Activated CD4-positive, alpha-beta T cell treated with anti-CD3 and anti-CD28 coated beads for 1 hour (primary cell): ENCODE results near the gene STK11IP.

Experiments used
- DNase-seq: peaks from one replicate; pipeline ENCODE4 v3.0.0-alpha.2; 2020

Gene STK11IP

GRCh38 chr2:219622472-219622871 is 24.8 kb downstream of the STK11IP start:
- no peak for DNase-seq

GRCh38 chr2:219624565-219624964 is 26.9 kb downstream of the STK11IP start:
- DNase-seq: no peak

- no peak for DNase-seq
Observed at GRCh38 chr2:219625179-219625578, 27.5 kb downstream of the STK11IP start.

- DNase-seq: no peak
Observed at GRCh38 chr2:219626540-219626939, 28.9 kb downstream of the STK11IP start.

GRCh38 chr2:219627103-219628100 is 29.7 kb downstream of the STK11IP start, which contains the start of gene SLC4A3:
SLC4A3 (plus strand) TSS chr2:219627630; CDS start chr2:219627993, 363 bp downstream.
- no peak for DNase-seq

- DNase-seq: no peak
Observed at GRCh38 chr2:219628235-219628985, 30.8 kb downstream of the STK11IP start.

- no peak for DNase-seq
Observed at GRCh38 chr2:219628986-219629901, 31.6 kb downstream of the STK11IP start.

- no peak for DNase-seq
Observed at GRCh38 chr2:219629976-219630695, 32.5 kb downstream of the STK11IP start.

GRCh38 chr2:219630770-219631405 is 33.2 kb downstream of the STK11IP start:
- no peak for DNase-seq

GRCh38 chr2:219631406-219631891 is 33.8 kb downstream of the STK11IP start:
- DNase-seq: no peak

GRCh38 chr2:219631904-219632759 is 34.5 kb downstream of the STK11IP start:
- DNase-seq: no peak

- DNase-seq: no peak
Observed at GRCh38 chr2:219632760-219633105, 35.1 kb downstream of the STK11IP start.

GRCh38 chr2:219633276-219634065 is 35.8 kb downstream of the STK11IP start:
- no peak for DNase-seq

- DNase-seq: no peak
Observed at GRCh38 chr2:219634171-219634940, 36.7 kb downstream of the STK11IP start.

GRCh38 chr2:219634951-219635751 is 37.5 kb downstream of the STK11IP start:
- DNase-seq: no peak

GRCh38 chr2:219636144-219636915 is 38.7 kb downstream of the STK11IP start:
- no peak for DNase-seq
